AG10803 (cell line): ENCODE results near the gene CCDC40.

Source experiments
- DNase-seq: peaks from one replicate; pipeline ENCODE4 v3.0.0; 2010; ENCODE audit warnings: low read depth
- H3K4me3 ChIP-seq: 2 replicates; pipeline ENCODE4 v1.5.1; 2011; ENCODE audit warnings: mild to moderate bottlenecking, low read length, control low read depth
- CTCF ChIP-seq: conservative IDR thresholded peaks from 2 replicates; pipeline ENCODE4 v1.5.1; 2011; ENCODE audit warnings: mild to moderate bottlenecking, low read length, control low read depth, inconsistent platforms

The CCDC40 gene

GRCh38 chr17:80012765-80013741 is 23.4 kb upstream of the CCDC40 start:
- H3K4me3 ChIP-seq, result no peak overlapping the region
- no peak for DNase-seq
- no peak for TF ChIP-seq CTCF

- TF ChIP-seq CTCF, result no peak
- DNase-seq, result no peak
- H3K4me3 ChIP-seq, result no peak overlapping the region
These were observed 19.0 kb upstream of the CCDC40 start for GRCh38 chr17:80017226-80018010.

- no peak for TF ChIP-seq CTCF
- H3K4me3 ChIP-seq, result no peak overlapping the region
- peak; percentile 30 for DNase-seq
These were observed 17.4 kb upstream of the CCDC40 start for GRCh38 chr17:80018917-80019651.

GRCh38 chr17:80021600-80021999 is 14.8 kb upstream of the CCDC40 start:
- TF ChIP-seq CTCF, result no peak
- DNase-seq, result no peak
- no peak overlapping the region for H3K4me3 ChIP-seq

GRCh38 chr17:80023481-80024205 is 12.8 kb upstream of the CCDC40 start:
- TF ChIP-seq CTCF, result no peak
- H3K4me3 ChIP-seq, result no peak overlapping the region
- peak; percentile 5 for DNase-seq

- H3K4me3 ChIP-seq, result no peak overlapping the region; the same call in 1 of the 2 replicates
- DNase-seq, result peak; percentile 12
- no peak for TF ChIP-seq CTCF
These were observed 12.1 kb upstream of the CCDC40 start for GRCh38 chr17:80024206-80024972.
